Mesothelial cell of epicardium (in vitro differentiated cells): ENCODE data around the gene SRF. TPM values are rescaled to one million over a fixed set of nuclear protein-coding genes. Genes with fewer than 3 reads are reported as not detected.

Experiments used
- DNase-seq, 2 experiments: peaks; one replicate each; pipeline ENCODE4 v3.0.0; 2021; ENCODE audit warnings: low spot score in 2 of 2; ENCODE audit not compliant: unreplicated experiment in 2 of 2
- H3K27ac Mint-ChIP-seq: 2 replicates; pipeline ENCODE4 v1.8.0; 2021; ENCODE audit warnings: mixed read lengths
- H3K27me3 Mint-ChIP-seq: 2 replicates; pipeline ENCODE4 v1.8.0; 2021; ENCODE audit warnings: low read depth, mixed read lengths
- H3K36me3 Mint-ChIP-seq: 2 replicates; pipeline ENCODE4 v1.8.0; 2021; ENCODE audit warnings: mixed read lengths
- H3K4me1 Mint-ChIP-seq: 2 replicates; pipeline ENCODE4 v1.8.0; 2021; ENCODE audit warnings: mixed read lengths
- H3K4me3 Mint-ChIP-seq: 2 replicates; pipeline ENCODE4 v1.8.0; 2021; ENCODE audit warnings: mild to moderate bottlenecking, moderate library complexity, mixed read lengths
- H3K9me3 Mint-ChIP-seq: 2 replicates; pipeline ENCODE4 v1.8.0; 2021; ENCODE audit warnings: mixed read lengths
- CTCF ChIP-seq: fragments of 200-600 bp; sonication (generic); IDR thresholded peaks from one replicate; pipeline ENCODE4 v1.5.0; 2021; ENCODE audit warnings: antibody characterized with exemption; ENCODE audit not compliant: unreplicated experiment
- total RNA-seq: library from RNA; stranded (reverse); gene quantifications from 3 replicates; pipeline ENCODE4 v1.2.1, GENCODE V29; 2021

The SRF gene
- total RNA-seq, 1 donor from 2014 or later: 52.0 TPM

- no peak for DNase-seq
- no peak overlapping the region for H3K4me3 Mint-ChIP-seq
- no peak for TF ChIP-seq CTCF
- H3K27ac Mint-ChIP-seq: no peak overlapping the region
- peaks cover 29% of the 10 kb centered on the region for H3K4me1 Mint-ChIP-seq
- H3K9me3 Mint-ChIP-seq: no peaks in the 10 kb centered on the region
- no peaks in the 10 kb centered on the region for H3K27me3 Mint-ChIP-seq
- H3K36me3 Mint-ChIP-seq: peaks cover 6% of the 10 kb centered on the region
Observed at GRCh38 chr6:43176423-43176786, 5.3 kb downstream of the SRF start.

- H3K4me1 Mint-ChIP-seq: peaks cover 32% of the 10 kb centered on the region
- H3K36me3 Mint-ChIP-seq: peaks cover 6% of the 10 kb centered on the region
- H3K9me3 Mint-ChIP-seq: no peaks in the 10 kb centered on the region
- DNase-seq: no peak
- no peak overlapping the region for H3K27ac Mint-ChIP-seq
- H3K27me3 Mint-ChIP-seq: no peaks in the 10 kb centered on the region
- TF ChIP-seq CTCF: no peak
- no peak overlapping the region for H3K4me3 Mint-ChIP-seq
Observed at GRCh38 chr6:43178150-43178549, 7.1 kb downstream of the SRF start.

- no peak for TF ChIP-seq CTCF
- H3K4me1 Mint-ChIP-seq: peaks cover 30% of the 10 kb centered on the region
- no peak overlapping the region for H3K27ac Mint-ChIP-seq
- DNase-seq: no peak
- H3K9me3 Mint-ChIP-seq: no peaks in the 10 kb centered on the region
- peaks cover 6% of the 10 kb centered on the region for H3K36me3 Mint-ChIP-seq
- no peak overlapping the region for H3K4me3 Mint-ChIP-seq
- no peaks in the 10 kb centered on the region for H3K27me3 Mint-ChIP-seq
Observed at GRCh38 chr6:43178951-43179830, 8.1 kb downstream of the SRF start.

GRCh38 chr6:43180058-43180457, 9.0 kb downstream of the SRF start:
- no peak for TF ChIP-seq CTCF
- no peak for DNase-seq
- Mint-ChIP-seq H3K36me3 (peaks cover 6% of the 10 kb centered on the region), H3K4me1 (peaks cover 27% of the 10 kb centered on the region), H3K9me3 (no peaks in the 10 kb centered on the region), H3K27me3 (no peaks in the 10 kb centered on the region), H3K4me3 (no peak overlapping the region), H3K27ac (no peak overlapping the region)

- Mint-ChIP-seq H3K4me3 (peak overlapping the region; percentile 86), H3K36me3 (peaks cover 8% of the 10 kb centered on the region), H3K27ac (peak overlapping the region; percentile 73), H3K9me3 (no peaks in the 10 kb centered on the region), H3K4me1 (peaks cover 27% of the 10 kb centered on the region), H3K27me3 (no peaks in the 10 kb centered on the region)
- no peak for DNase-seq
- TF ChIP-seq CTCF: no peak
Observed at GRCh38 chr6:43180985-43181384, 9.9 kb downstream of the SRF start.

GRCh38 chr6:43181621-43181941, 10.5 kb downstream of the SRF start:
- peak overlapping the region; percentile 86 for H3K4me3 Mint-ChIP-seq
- H3K27me3 Mint-ChIP-seq: no peaks in the 10 kb centered on the region
- H3K36me3 Mint-ChIP-seq: peaks cover 11% of the 10 kb centered on the region
- peak overlapping the region; percentile 73 for H3K27ac Mint-ChIP-seq
- peaks cover 27% of the 10 kb centered on the region for H3K4me1 Mint-ChIP-seq
- no peaks in the 10 kb centered on the region for H3K9me3 Mint-ChIP-seq
- DNase-seq: no peak
- TF ChIP-seq CTCF: no peak
